Right ventricle myocardium inferior (tissue), 1 donor: ENCODE measurements around the gene LTN1. TPM values are rescaled to one million over a fixed set of nuclear protein-coding genes. Genes with fewer than 3 reads are reported as not detected.
"Not testable (repeated sequence)": the region's sequence is repeated elsewhere in the genome, so short reads cannot be mapped to it uniquely, and the experiment has no call there.

Source experiments
- ATAC-seq: fragments of 200-7000 bp; cut with Tn5 transposase; one replicate; pipeline ENCODE4 v1.9.1; 2020; ENCODE audit warnings: mild to moderate bottlenecking, moderate library complexity
- DNase-seq: peaks from one replicate; pipeline ENCODE4 v3.0.0; 2021; ENCODE audit errors: missing footprints
- intact Hi-C: fragments of 100-400 bp; cut with DNase I; formaldehyde crosslinking; loops from one replicate; pipeline ENCODE4 v1.11.0; 2022
- total RNA-seq: library from RNA; stranded (reverse); fragmentation: NEBNext Ultra II Directional; extraction: Animal tissue kit (Norgen Biotek cat#: 25700); gene quantifications from one replicate; pipeline ENCODE4 v1.2.1, GENCODE V29; 2021
- donor health status: DM: no; HTN: yes; CAD: no; lungs with severe emphysema.

Gene LTN1
- total RNA-seq, 1 donor from 2014 or later = 16.6 TPM

DNA sequence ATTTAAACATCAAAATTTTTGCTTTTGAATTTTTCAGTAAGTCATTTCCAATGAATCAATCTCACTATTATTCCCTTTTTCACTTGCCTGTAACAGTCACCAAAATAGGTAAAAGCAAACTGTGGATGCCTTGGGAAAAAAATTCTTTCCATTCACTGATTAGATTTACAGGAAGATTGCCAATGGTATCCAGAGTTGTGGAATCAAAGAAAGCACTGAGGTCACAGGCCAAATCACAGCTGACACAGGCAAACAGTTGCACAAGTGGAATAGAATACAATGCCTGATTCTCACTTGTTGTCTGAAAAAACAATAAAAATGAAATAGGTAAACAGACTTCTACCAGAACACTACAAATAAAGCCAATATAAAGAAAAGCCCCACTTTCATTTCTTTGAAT lies 48.4 kb downstream of the LTN1 start:
- ATAC-seq (no peak), DNase-seq (no peak)
- intact Hi-C loops = no loop called here

- intact Hi-C loops = no loop called here
- DNase-seq = no peak
- ATAC-seq = no peak
These were observed 49.0 kb downstream of the LTN1 start for GRCh38 chr21:28943631-28944030.

DNA sequence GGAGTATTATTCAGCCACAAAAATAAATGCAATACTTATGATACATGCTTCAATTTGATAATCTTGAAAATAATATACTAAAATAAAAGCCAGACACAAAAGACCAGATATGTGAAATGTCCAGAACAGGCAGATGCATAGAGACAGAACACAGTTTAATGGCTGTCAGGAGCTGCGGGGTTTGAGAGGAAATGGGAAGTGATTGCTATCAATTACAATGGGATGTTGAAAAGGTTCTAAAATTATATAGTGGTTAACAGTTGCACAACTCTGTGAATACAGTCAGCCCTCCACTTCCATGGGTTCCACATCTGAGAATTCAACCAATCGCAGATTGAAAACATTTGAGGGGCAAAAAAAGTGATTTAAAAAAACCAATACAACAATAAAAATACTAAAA lies 54.0 kb downstream of the LTN1 start:
- intact Hi-C loops = no loop called here
- ATAC-seq (no peak), DNase-seq (no peak)

DNA sequence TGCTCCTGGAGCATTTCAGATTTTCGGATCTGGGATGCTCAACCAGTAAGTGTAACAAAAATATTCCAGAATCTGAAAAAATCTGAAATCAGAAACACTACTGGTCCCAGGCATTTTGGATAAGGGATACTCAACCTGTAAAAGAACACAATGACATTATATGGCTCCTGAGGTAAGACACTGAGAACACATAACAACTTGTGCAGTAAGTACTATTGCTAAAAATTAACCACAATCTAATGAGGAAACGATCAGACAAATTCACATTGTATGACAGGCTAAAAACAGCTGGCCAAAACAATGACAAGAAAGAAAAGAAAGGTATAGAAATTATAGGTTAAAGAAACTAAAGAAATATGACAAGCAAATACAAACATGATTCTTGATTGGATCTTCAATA lies 54.9 kb downstream of the LTN1 start:
- intact Hi-C loops = no loop called here
- no peak for ATAC-seq
- DNase-seq = no peak

DNA sequence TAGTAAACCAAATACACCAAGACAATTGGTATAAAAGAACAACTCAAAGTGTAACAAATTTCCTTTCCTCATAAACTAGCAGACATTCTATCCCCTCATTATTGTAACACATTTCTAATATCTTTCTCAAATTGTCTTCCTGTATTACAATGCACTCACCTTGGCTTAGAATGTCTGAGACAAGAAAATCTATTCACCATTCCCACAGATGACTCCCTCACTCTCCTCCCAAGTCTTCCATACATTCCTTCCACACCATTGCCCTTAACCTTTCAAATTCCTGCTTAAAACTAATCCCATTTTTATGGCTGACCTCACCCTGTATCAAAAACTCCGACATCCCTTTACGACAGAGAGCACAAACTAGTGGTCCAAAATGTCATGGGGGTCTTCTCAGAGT lies 56.0 kb downstream of the LTN1 start:
- DNase-seq (no peak), ATAC-seq (no peak)
- intact Hi-C loops = no loop called here

DNA sequence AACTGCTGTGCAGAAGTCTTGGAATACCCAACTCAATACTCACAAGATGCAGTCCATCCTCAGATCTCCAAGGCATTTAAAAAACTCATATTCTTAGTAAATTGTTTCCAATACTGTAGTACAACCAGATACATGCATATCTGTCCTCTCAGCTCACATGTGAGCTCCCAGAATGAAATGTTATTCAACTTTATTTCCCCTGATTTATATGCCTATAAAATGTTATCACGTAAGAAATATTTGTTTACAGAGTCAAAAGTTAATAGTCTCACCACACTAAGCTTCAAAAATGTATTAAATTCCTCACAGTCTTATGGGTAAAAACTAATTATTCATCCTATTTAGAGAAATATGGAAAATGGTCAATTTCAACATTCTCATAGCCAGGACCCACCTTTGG lies 56.6 kb downstream of the LTN1 start:
- intact Hi-C loops = no loop called here
- ATAC-seq = no peak
- no peak for DNase-seq

DNA sequence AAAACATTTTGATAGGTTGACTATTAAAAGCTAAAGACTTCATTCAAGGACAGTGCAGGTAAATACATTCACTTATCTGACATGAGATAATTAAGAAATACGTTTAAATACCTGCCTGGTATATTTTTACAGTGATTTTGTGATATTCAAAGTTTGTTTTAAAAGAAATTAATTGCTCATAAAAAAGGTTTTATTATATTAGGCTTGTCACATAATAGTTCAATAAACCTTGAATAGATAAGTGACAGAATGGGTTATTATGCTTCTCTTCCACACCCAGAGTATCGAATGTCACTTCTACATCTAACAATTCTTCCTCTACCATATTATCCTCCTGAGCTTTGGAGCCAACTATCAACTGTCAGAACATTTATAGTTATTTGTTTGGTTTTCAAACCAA lies 60.0 kb downstream of the LTN1 start:
- no peak for ATAC-seq

GRCh38 chr21:28931708-28932372 lies 60.8 kb downstream of the LTN1 start:
- ATAC-seq, intact Hi-C loops, DNase-seq: not testable (repeated sequence)

More for the DNA sequence above, 60.0 kb downstream of the LTN1 start:
- DNase-seq = no peak
- intact Hi-C loops = no loop called here

- ATAC-seq (no peak), DNase-seq (no peak)
- intact Hi-C loops = no loop called here
These were observed 63.9 kb downstream of the LTN1 start for GRCh38 chr21:28928578-28929420.

GRCh38 chr21:28927130-28927529 lies 65.5 kb downstream of the LTN1 start:
- intact Hi-C loops = no loop called here
- ATAC-seq (no peak), DNase-seq (no peak)

GRCh38 chr21:28923439-28923975 lies 69.2 kb downstream of the LTN1 start:
- intact Hi-C loops = no loop called here
- ATAC-seq (no peak), DNase-seq (no peak)

DNA sequence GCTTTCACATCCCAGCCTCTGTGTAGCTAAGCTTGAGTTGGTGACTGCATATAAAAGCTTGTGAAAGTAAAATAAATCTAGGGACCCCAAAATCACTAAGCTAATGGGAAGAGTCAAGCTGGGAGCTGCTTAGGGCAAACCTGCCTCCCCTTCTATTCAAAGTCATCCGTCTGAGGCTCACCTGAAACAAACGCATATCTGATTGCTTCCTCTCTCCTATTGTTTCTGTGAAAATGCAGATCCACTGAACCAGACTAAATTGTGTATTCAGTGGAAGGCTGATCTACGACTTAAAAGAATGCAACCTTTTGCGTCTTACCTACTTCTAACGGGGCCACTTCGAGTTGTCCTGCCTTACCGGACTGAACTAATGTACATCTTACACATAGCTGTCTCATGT lies 70.3 kb downstream of the LTN1 start:
- intact Hi-C loops = no loop called here
- ATAC-seq (no peak), DNase-seq (no peak)

GRCh38 chr21:28916150-28916893 lies 76.4 kb downstream of the LTN1 start:
- DNase-seq (no peak), ATAC-seq (no peak)
- intact Hi-C loops = no loop called here

DNA sequence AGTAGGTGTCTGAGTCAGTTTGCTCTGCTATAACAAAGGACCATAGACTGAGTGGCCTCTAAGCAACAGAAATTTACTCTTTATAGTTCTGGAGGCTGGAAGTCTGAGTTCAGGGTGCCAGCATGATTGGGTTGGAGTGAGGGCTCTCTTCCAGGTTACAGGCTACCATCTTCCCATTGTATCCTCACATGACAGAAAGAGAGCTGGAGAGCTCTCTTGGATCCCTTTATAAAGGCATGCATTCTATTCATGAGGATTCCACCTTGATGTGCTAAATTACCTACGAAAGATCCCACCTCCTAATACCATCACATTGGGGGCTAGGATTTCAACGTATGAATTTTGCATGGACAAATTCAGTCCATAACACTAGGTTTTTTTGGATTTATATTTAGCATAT lies 79.6 kb downstream of the LTN1 start:
- intact Hi-C loops = no loop called here
- ATAC-seq (no peak), DNase-seq (no peak)

DNA sequence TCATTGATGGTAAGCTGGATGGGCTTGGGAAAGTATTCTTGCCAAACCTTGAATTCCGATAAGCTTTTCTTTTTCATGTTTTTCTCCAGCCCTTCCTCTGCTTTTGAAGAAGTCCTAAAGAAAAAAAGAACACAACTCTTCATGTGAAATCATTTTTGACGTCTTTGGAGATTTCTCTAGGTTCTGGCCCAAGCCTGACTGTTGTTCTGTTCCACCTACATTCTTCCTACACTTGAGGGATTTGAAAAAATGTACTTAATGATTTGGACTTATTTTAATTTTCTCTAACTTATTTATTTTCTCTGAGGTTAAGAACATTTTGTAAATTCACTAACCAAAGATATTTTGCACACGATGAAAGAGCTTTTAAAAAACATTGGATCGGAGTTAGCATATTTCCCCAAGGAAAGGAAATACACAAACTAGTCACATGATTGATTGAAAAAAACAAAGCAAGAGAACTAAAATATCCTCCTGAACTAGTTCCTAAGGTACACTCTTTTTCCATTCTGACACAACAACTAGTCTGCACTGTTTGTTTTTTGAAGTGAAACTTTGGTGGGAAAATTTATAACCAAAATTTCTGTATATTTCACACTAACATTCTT lies 82.3 kb downstream of the LTN1 start:
- intact Hi-C loops = no loop called here
- DNase-seq = no peak
- no peak for ATAC-seq

GRCh38 chr21:28908351-28908750 lies 84.3 kb downstream of the LTN1 start:
- DNase-seq = no peak
- ATAC-seq = no peak
- intact Hi-C loops = no loop called here

DNA sequence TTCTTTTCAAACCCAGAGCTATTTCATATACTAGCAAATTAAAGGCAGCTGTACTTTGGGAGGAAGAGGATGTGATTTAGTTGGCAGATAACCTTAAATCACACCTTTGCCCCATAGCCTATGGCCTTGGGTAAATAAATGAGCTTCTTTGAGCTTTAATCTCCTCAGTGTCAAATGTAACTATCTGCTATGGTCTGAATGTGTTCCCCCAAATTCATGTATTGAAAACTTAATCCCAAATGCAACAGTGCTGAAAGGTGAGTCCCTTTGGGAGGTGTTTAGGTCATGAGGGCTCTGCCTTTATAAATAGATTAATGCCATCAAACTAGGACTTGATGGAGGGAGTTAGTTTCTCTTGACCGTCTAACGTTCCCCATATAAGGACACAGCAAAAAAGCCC lies 85.8 kb downstream of the LTN1 start:
- intact Hi-C loops = no loop called here
- DNase-seq (no peak), ATAC-seq (no peak)

- intact Hi-C loops = no loop called here
- no peak for ATAC-seq
- DNase-seq = no peak
These were observed 86.4 kb downstream of the LTN1 start for GRCh38 chr21:28906236-28906635.

- DNase-seq (no peak), ATAC-seq (no peak)
- intact Hi-C loops = no loop called here
These were observed 87.7 kb downstream of the LTN1 start for GRCh38 chr21:28904961-28905435.
